ES-I3 (cell line): ENCODE results near the gene ADGRD1.

Source experiments
- H3K36me3 ChIP-seq: 2 replicates; pipeline ENCODE4 v1.6.1; 2013; ENCODE audit warnings: mild to moderate bottlenecking, low read length, control low read depth, moderate library complexity; ENCODE audit not compliant: insufficient read depth
- H3K4me1 ChIP-seq: 2 replicates; pipeline ENCODE4 v1.6.1; 2013; ENCODE audit warnings: mild to moderate bottlenecking, control low read depth, low read length; ENCODE audit not compliant: insufficient read depth
- H3K9ac ChIP-seq: 2 replicates; pipeline ENCODE4 v1.6.1; 2013; ENCODE audit warnings: low read depth, mild to moderate bottlenecking, low read length, moderate library complexity
- H3K9me3 ChIP-seq: 2 replicates; pipeline ENCODE4 v1.6.1; 2013; ENCODE audit warnings: mild to moderate bottlenecking, low read length, moderate library complexity; ENCODE audit not compliant: control insufficient read depth, insufficient read depth

Gene ADGRD1

DNA sequence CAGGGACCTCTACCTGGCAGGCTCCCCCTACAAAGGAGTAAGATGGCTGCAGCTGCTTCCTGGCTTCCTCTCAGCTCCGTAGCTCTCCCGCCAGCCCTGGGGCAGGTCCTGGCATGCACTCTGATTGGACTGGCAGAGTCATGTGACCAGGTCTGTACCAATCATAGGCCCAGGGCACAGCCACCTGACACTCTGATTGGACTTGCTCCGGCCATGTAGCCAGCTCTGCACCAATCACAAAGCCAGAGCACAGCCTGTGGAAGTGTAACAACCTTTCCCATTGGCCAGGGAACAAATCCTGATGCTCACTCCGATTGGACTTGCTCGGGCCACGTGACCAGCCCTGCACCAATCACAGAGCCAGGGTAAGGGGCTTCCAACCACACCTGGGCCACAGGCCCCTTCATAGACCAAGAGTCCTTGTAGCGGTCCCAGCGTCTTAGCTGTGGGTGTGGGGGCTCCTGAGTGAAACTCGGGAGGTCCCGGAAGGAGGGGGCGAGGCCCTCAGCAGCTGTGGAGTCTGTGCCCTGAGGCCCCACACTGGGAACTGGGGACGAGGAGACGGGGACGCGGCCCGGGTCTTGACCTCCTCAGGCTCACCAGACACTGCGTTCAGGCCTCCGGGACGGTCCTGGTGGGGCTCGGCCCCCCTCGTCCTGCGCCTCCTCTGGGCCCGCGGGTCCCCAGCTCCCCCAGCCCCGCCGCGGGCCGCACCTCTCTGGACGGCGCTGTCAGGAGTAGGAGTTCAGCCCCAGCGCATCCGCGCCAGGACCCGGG, 210.6 kb downstream of the ADGRD1 start:
- Histone ChIP-seq H3K9ac (no peak overlapping the region), H3K36me3 (no peaks in the 10 kb centered on the region), H3K9me3 (no peaks in the 10 kb centered on the region), H3K4me1 (no peaks in the 10 kb centered on the region)

GRCh38 chr12:131166717-131167116, 213.0 kb downstream of the ADGRD1 start:
- no peaks in the 10 kb centered on the region for H3K36me3 ChIP-seq
- H3K9me3 ChIP-seq: no peaks in the 10 kb centered on the region
- H3K4me1 ChIP-seq: no peaks in the 10 kb centered on the region
- no peak overlapping the region for H3K9ac ChIP-seq

- Histone ChIP-seq H3K36me3 (no peaks in the 10 kb centered on the region), H3K9me3 (no peaks in the 10 kb centered on the region), H3K9ac (no peak overlapping the region), H3K4me1 (no peaks in the 10 kb centered on the region)
These were observed 213.6 kb downstream of the ADGRD1 start for GRCh38 chr12:131167334-131167733.

GRCh38 chr12:131171029-131171428, 217.3 kb downstream of the ADGRD1 start:
- Histone ChIP-seq H3K9me3 (no peaks in the 10 kb centered on the region), H3K36me3 (no peaks in the 10 kb centered on the region), H3K9ac (no peak overlapping the region), H3K4me1 (no peaks in the 10 kb centered on the region)

- Histone ChIP-seq H3K36me3 (no peaks in the 10 kb centered on the region), H3K9ac (no peak overlapping the region), H3K9me3 (no peaks in the 10 kb centered on the region), H3K4me1 (no peaks in the 10 kb centered on the region)
These were observed 221.2 kb downstream of the ADGRD1 start for GRCh38 chr12:131174901-131175300.

DNA sequence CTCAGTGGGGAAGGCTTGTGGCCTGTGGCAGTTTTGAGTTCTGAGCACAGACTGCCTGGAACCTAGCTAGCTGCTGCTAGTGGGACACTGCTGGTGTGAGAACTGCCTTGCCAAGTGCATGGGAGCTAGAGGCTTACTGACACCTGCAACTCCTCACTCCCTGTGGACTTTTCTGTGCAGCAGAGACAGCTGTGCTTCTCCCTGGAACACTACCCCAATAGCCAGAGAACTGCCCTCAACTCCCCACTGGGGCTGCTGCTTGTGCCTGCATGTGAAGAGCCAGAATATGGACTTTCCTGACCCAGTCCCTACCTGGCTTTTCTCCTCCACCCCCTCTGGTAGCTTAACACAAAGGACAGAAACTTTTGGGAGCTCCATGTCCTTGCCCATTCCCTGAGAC, 222.6 kb downstream of the ADGRD1 start:
- Histone ChIP-seq H3K4me1 (no peaks in the 10 kb centered on the region), H3K9me3 (no peaks in the 10 kb centered on the region), H3K9ac (no peak overlapping the region), H3K36me3 (no peaks in the 10 kb centered on the region)

GRCh38 chr12:131176926-131177325, 223.2 kb downstream of the ADGRD1 start:
- Histone ChIP-seq H3K9ac (no peak overlapping the region), H3K4me1 (no peaks in the 10 kb centered on the region)

GRCh38 chr12:131177599-131177998, 223.9 kb downstream of the ADGRD1 start:
- Histone ChIP-seq H3K36me3 (no peaks in the 10 kb centered on the region), H3K9me3 (no peaks in the 10 kb centered on the region), H3K4me1 (no peaks in the 10 kb centered on the region), H3K9ac (no peak overlapping the region)

More at GRCh38 chr12:131176926-131177325, 223.2 kb downstream of the ADGRD1 start:
- Histone ChIP-seq H3K9me3 (no peaks in the 10 kb centered on the region), H3K36me3 (no peaks in the 10 kb centered on the region)

DNA sequence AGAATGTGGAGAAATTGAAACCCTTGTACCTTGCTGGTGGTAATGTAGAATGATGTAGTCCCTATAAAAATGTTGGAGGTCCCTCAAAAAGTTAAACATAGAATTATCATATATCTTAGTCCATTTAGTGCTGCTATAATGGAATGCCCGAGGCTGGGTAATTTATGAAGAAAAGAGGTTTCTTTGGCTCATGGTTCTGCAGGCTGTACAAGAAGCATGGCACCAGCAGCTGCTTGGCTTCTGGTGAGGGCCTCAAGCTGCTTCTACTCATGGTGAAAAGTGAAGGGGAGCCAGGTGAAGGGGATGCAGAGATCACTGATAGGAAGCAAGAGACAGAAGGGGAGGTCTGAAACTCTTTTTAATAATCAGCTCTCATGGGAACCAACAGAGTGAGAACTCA, 233.9 kb downstream of the ADGRD1 start:
- Histone ChIP-seq H3K9me3 (no peaks in the 10 kb centered on the region; the same call in none of the 2 replicates), H3K4me1 (no peaks in the 10 kb centered on the region), H3K9ac (no peak overlapping the region), H3K36me3 (no peaks in the 10 kb centered on the region)

DNA sequence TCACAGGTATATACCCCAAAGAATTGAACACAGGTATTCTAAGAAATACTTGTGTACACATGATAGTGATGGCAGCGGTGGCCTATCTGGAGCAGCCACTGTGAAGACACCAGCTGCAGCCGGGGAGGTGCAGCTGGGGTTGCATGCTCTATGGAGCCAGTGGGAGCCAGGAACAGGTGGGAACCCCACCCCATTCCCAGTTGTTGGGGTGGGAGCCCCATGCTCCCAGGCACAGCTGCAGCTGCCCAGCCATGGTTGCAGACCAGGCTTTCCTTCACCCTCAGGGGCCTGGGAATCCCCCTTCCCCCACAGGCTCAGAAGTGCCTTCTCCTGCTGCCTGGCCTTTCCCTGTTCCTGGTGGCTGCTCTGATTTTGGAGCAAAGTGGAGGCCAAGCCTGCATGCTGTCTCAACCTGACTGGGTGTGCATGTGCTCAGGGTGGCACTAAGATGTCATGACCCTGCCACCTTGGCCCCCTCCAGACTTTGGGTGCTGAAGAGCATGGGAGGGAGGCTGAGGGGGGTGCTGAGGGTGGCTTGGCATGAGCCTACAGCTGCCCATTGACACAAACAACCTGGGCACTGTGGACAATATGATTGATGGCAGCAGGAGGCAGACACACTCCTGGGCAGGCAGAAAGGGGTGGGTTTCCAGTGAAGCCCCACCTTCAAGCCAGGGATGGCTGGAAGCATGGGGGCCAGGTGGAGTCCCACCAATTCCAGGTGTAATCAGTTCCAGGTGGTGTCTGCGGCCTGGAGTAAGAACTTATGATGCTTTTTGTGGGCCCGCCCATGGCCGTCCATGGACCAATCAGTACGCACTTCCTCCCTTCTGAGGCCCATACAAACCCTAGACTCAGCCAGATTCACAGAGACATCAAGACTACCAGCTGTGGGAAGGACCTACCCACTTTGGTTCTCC, 234.7 kb downstream of the ADGRD1 start:
- Histone ChIP-seq H3K9me3 (no peaks in the 10 kb centered on the region; the same call in none of the 2 replicates), H3K36me3 (no peaks in the 10 kb centered on the region), H3K9ac (no peak overlapping the region), H3K4me1 (no peaks in the 10 kb centered on the region)

- Histone ChIP-seq H3K9ac (no peak overlapping the region), H3K36me3 (no peaks in the 10 kb centered on the region), H3K9me3 (peaks cover 3% of the 10 kb centered on the region; the same call in 1 of the 2 replicates), H3K4me1 (no peaks in the 10 kb centered on the region)
These were observed 236.1 kb downstream of the ADGRD1 start for GRCh38 chr12:131189781-131190180.

DNA sequence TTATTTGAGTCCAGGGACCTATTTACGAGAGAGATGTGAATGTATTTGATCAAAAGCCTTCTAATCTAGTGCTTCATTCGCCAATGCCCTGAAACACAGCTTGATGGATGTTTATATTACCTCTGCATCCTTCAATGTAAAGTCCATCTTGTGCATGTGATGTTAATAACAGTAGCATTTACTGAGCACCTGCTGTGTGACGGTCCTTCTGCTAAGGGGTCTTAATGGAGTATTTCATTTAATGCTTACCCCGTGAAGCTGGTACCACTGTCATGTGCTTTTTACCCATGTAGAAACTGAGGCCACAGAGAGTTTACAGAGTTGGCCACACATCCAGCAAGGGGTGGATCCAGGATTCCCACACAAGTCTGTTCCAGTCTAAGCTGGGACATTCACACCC, 237.3 kb downstream of the ADGRD1 start:
- no peaks in the 10 kb centered on the region for H3K36me3 ChIP-seq
- no peak overlapping the region for H3K9ac ChIP-seq
- peaks cover 3% of the 10 kb centered on the region; the same call in 1 of the 2 replicates for H3K9me3 ChIP-seq
- H3K4me1 ChIP-seq: no peaks in the 10 kb centered on the region
